ENCODE data around the gene NFS1. TPM values are rescaled to one million over a fixed set of nuclear protein-coding genes. Genes with fewer than 3 reads are reported as not detected.

The NFS1 gene
- total RNA-seq, 2 experiments from 2014 or later, result 28.3 to 30.8 TPM

DNA sequence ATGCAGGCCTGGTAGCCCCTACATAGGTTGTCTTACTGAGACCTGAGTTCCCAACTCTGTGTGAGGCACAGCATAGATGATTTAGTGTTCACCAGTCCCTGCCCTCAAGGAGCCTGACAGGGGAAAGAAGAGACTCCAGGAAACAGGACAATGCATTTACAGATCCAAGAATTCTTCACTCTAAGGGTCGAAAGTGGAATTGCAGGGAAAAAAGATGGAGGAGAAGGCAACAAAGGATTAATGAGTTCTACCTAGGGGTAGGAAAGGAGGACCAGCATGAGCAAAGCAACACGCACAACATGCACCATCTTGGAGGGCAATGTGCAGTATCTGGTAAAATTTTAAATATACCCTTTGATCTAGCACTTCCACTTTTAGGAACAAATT is 77.6 kb downstream of the NFS1 start:
- H3K4me3 Mint-ChIP-seq, result no peak overlapping the region
- H3K27me3 Mint-ChIP-seq, result no peaks in the 10 kb centered on the region
- no peak for DNase-seq
- no peaks in the 10 kb centered on the region for H3K9me3 Mint-ChIP-seq
- no peak overlapping the region for H3K27ac Mint-ChIP-seq
- H3K4me1 Mint-ChIP-seq, result peaks cover 35% of the 10 kb centered on the region
- CTCF ChIA-PET, result interaction anchor here (2.1 kb wide), 1 partner anchor 19 kb away, joined by 4 read pairs; no protein-coding TSS in a partner anchor
- POLR2A ChIA-PET, result interaction anchor here (6.6 to 9.0 kb wide), 2 partner anchors 41 to 120 kb away, joined by 77 to 198 read pairs; partner anchors contain the start of genes CPNE1, RBM12 and RBM39
- H3K36me3 Mint-ChIP-seq (ENCODE audit: low read depth), result peaks cover 16% of the 10 kb centered on the region

DNA sequence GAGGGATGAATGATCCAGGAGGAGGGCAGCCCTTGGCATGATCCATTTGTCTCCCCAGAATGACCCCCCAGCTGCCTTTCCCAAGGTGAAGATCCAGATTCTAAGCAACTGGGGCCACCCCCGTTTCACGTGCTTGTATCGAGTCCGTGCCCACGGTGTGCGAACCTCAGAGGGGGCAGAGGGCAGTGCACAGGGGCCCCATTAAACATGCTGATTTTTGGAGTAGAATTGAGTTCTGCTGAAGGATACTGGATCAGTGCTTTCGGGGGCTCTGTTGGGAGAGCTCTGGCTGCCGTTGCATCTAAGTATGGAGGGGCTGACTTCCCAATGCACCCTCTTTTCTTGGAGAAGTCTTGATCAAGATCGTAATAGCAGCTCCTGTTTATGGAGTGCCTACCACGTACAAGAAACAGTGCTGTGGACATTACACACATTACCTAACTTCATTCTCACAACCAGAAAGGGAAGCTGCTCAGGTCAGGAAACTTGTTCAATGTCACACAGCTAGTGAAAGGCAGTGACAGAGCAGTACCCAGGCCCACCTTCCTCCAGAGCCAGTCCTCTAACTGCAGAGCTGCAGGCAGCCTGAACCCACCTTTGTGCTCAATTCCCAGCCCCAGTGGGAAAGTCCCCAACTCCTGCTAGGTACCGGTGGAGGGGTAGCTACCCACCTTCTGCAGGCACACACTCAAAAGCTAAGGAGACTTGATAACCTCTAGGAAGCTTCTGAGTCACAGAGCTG is 78.2 kb downstream of the NFS1 start:
- Mint-ChIP-seq H3K9me3 (no peaks in the 10 kb centered on the region), H3K36me3 (ENCODE audit: low read depth) (peaks cover 10% of the 10 kb centered on the region), H3K27ac (no peak overlapping the region), H3K4me1 (peaks cover 39% of the 10 kb centered on the region), H3K4me3 (no peak overlapping the region), H3K27me3 (no peaks in the 10 kb centered on the region)
- CTCF ChIA-PET, result interaction anchor here (2.1 kb wide), 1 partner anchor 18 kb away, joined by 4 read pairs; no protein-coding TSS in a partner anchor
- POLR2A ChIA-PET, result interaction anchor here (2.9 to 9.0 kb wide), 3 partner anchors 41 to 333 kb away, joined by 17 to 198 read pairs (median 77); partner anchors contain the start of genes CPNE1, RBM12, RBM39 and SCAND1
- no peak for DNase-seq

DNA sequence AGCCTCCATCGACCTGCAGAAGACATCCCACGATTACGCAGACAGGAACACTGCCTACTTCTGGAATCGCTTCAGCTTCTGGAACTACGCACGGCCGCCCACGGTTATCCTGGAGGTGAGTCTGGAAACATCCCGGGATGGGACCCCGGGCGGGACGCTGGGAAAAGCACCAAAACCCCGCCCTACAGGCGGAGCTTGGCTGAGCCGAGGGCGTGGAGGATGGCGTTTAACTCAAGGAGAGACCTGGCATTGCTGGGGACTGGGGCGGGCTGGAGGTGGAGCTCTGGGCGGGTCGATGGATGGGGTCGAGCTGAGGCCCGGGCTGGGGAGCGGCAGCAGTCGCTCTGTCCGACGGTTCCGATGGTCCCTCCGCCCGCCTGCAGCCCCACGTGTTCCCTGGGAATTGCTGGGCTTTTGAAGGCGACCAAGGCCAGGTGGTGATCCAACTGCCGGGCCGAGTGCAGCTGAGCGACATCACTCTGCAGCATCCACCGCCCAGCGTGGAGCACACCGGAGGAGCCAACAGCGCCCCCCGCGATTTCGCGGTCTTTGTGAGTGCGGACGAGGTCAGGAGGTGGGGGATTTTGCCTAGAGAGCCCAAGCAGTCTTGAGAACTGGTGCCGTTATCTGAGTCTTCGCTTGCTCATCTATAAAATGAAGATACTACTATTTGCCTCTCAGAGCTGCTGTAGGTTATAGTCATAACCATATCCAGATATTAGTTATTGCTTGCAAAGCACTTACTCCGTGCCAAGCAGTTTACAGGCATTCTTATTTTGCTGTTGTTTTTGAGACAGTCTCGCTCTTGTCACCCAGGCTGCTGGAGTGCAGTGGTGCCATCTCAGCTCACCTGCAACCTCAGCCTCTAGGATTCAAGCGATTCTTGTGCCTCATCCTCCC is 79.7 kb downstream of the NFS1 start:
- ChIA-PET CTCF (interaction anchor here (0.8 to 2.1 kb wide), 17 partner anchors 8 to 335 kb away, joined by 3 to 10 read pairs (median 4); partner anchors contain the start of genes CPNE1, RBM12, RBM39 and SCAND1), POLR2A (interaction anchor here (0.7 to 9.0 kb wide), 20 partner anchors 10 to 335 kb away, joined by 3 to 198 read pairs (median 6); partner anchors contain the start of genes CEP250, CPNE1, EIF6 and ERGIC3)
- Mint-ChIP-seq H3K36me3 (ENCODE audit: low read depth) (peaks cover 3% of the 10 kb centered on the region), H3K27me3 (peaks cover 1% of the 10 kb centered on the region), H3K9me3 (no peaks in the 10 kb centered on the region), H3K4me1 (peaks cover 45% of the 10 kb centered on the region), H3K4me3 (peak overlapping the region; percentile 83), H3K27ac (peak overlapping the region; percentile 70)
- DNase-seq, result peak; percentile 78

DNA sequence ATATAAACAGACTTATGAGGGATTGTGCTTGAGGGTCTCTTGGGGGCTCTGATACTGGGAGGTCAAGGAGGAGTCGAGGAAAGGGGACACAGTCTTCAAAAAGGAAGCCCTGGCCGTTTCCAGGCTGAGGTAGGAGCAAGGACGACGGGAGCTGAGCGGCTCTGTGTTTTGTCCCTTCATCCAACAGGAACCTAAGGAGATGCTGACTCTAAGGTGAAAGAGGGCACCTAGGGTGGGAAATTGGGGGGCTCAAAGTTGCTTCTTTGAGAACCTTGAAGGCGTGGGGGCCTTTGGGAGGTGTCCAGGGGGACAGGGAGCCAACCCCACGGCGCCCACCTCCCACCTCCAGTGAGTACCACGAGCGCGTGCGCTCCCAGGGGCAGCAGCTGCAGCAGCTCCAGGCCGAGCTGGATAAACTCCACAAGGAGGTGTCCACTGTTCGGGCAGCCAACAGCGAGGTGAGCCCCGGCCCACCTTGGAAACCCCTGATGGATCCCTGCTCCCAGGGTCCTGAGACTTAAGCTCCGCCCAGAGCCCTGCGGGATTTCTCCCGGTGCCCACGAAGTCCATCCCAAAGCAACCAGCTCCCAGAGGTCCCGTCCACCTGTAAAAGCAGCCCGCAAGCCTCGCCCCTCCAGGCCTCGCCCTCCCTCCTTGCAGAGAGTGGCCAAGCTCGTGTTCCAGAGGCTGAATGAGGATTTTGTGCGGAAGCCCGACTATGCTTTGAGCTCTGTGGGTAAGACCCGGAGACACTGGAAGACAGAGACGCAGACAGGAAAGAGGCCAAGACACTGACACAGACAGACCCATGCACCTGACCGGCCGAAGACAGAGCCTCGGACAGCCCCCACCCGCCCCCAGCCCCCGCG is 80.7 kb downstream of the NFS1 start:
- Mint-ChIP-seq H3K27me3 (peaks cover 1% of the 10 kb centered on the region), H3K4me1 (peaks cover 46% of the 10 kb centered on the region), H3K4me3 (peak overlapping the region; percentile 83), H3K36me3 (ENCODE audit: low read depth) (peaks cover 3% of the 10 kb centered on the region), H3K27ac (peak overlapping the region; percentile 75), H3K9me3 (no peaks in the 10 kb centered on the region)
- ChIA-PET CTCF (interaction anchor here (0.8 to 1.9 kb wide), 12 partner anchors 13 to 336 kb away, joined by 3 to 10 read pairs (median 6); partner anchors contain the start of genes CPNE1, RBM12, RBM39 and SCAND1), POLR2A (interaction anchor here (0.8 to 9.0 kb wide), 18 partner anchors 11 to 336 kb away, joined by 3 to 198 read pairs (median 7); partner anchors contain the start of genes CEP250, CPNE1, EIF6 and ERGIC3)
- DNase-seq, result peak; percentile 30

Other genes with a start within 250 kb of the NFS1 start
- gene CEP250, start 243.8 kb downstream of the NFS1 start, total RNA-seq, result 10 to 100 TPM; 70.3 to 71.2 TPM
- not detected for gene C20orf173, start 169.7 kb downstream of the NFS1 start, total RNA-seq
- 100 to 1,000 TPM; 126 TPM for gene ERGIC3, start 157.3 kb downstream of the NFS1 start, total RNA-seq
- 1 to 10 TPM; 6.5 to 6.9 TPM for gene SPAG4, start 83.5 kb downstream of the NFS1 start, total RNA-seq
- gene CPNE1, start 34.5 kb downstream of the NFS1 start, total RNA-seq, result 100 to 1,000 TPM; 239 to 243 TPM
- 100 to 1,000 TPM; 115 to 116 TPM for gene RBM12, start 34.5 kb downstream of the NFS1 start, total RNA-seq
- 100 to 1,000 TPM in 1 of 2 experiments, 10 to 100 TPM in 1; 98.4 to 114 TPM for gene ROMO1, start 53 bp upstream of the NFS1 start, total RNA-seq
- gene RBM39, start 42.9 kb upstream of the NFS1 start, total RNA-seq, result 100 to 1,000 TPM; 318 to 331 TPM
- gene PHF20, start 72.7 kb upstream of the NFS1 start, total RNA-seq, result 10 to 100 TPM; 42.7 to 48.3 TPM